Panc1 (cell line): ENCODE results near the gene AGBL1. TPM values are rescaled to one million over a fixed set of nuclear protein-coding genes. Genes with fewer than 3 reads are reported as not detected.

ENCODE experiments used
- ATAC-seq: fragments of 200-7000 bp; cut with Tn5 transposase; 2 replicates; pipeline ENCODE4 v1.9.1; 2020; ENCODE audit warnings: mild to moderate bottlenecking, moderate library complexity
- BruUV-seq: library from RNA; stranded (reverse); fragments of 400-500 nt; replicated peaks from 2 replicates; lab custom pipeline; 2021; lab: Mats Ljungman, UMichigan
- CTCF ChIA-PET: fragments of 300-600 bp; sonication (Branson Sonifier 250); formaldehyde crosslinking; loops from one replicate; lab custom pipeline; 2022; ENCODE audit warnings: antibody characterized with exemption; lab: Charles Lee
- POLR2A ChIA-PET: fragments of 300-600 bp; sonication (Branson Sonifier 250); formaldehyde crosslinking; loops from one replicate; lab custom pipeline; 2022; ENCODE audit warnings: antibody characterized with exemption; lab: Charles Lee
- DNase-seq: peaks from one replicate; pipeline ENCODE4 v3.0.0-alpha.2; 2010; ENCODE audit warnings: low read depth, low spot score
- H3K27ac ChIP-seq: 2 replicates; pipeline ENCODE4 v1.5.1; 2011; ENCODE audit warnings: mild to moderate bottlenecking, low read length, inconsistent platforms
- H3K27me3 ChIP-seq: fragments of 200-500 bp; sonication (Bioruptor generic); 2 replicates; pipeline ENCODE4 v1.6.0; 2014; ENCODE audit warnings: low read length, inconsistent platforms; ENCODE audit not compliant: control insufficient read depth, insufficient read depth
- H3K36me3 ChIP-seq: fragments of 200-500 bp; sonication (Bioruptor generic); 2 replicates; pipeline ENCODE4 v1.5.1; 2014; ENCODE audit warnings: inconsistent platforms, mild to moderate bottlenecking, low read length, moderate library complexity; ENCODE audit not compliant: control insufficient read depth, insufficient read depth
- H3K4me1 ChIP-seq: 2 replicates; pipeline ENCODE4 v1.5.1; 2011; ENCODE audit warnings: inconsistent platforms, mild to moderate bottlenecking, low read length, moderate library complexity; ENCODE audit not compliant: control insufficient read depth, insufficient read depth
- H3K4me3 ChIP-seq, 2 experiments: 2 replicates each; pipeline ENCODE4 v1.5.1; 2011 to 2012; ENCODE audit warnings: low read depth in 2 of 2, low read length in 2 of 2, mild to moderate bottlenecking in 2 of 2, inconsistent platforms in 1 of 2, moderate library complexity in 1 of 2
- H3K9me3 ChIP-seq: fragments of 200-500 bp; sonication (Bioruptor generic); 2 replicates; pipeline ENCODE4 v1.5.1; 2014; ENCODE audit warnings: low read depth, mild to moderate bottlenecking, inconsistent platforms, low read length, moderate library complexity; ENCODE audit not compliant: control insufficient read depth, insufficient read depth
- CTCF ChIP-seq: fragments of 450-650 bp; IDR thresholded peaks from 2 replicates; pipeline ENCODE4 v1.5.1; 2017; ENCODE audit warnings: mild to moderate bottlenecking
- POLR2AphosphoS5 ChIP-seq: IDR thresholded peaks from 2 replicates; pipeline ENCODE4 v1.6.1; 2012; ENCODE audit warnings: mild to moderate bottlenecking, low read depth, low read length, moderate library complexity
- SIN3A ChIP-seq: IDR thresholded peaks from 2 replicates; pipeline ENCODE4 v1.6.1; 2012; ENCODE audit warnings: low read depth, mild to moderate bottlenecking, low read length, moderate library complexity, borderline replicate concordance; ENCODE audit not compliant: insufficient read depth
- TCF7L2 ChIP-seq: IDR thresholded peaks from 2 replicates; pipeline ENCODE4 v1.6.1; 2011; ENCODE audit warnings: mild to moderate bottlenecking, low read depth, low read length, inconsistent platforms
- in situ Hi-C: cut with HindIII; loops from 2 replicates; pipeline ENCODE4 v1.10.0; 2016; ENCODE audit warnings: low sequenced_read_pairs, low pct_unique_long_range_greater_than_20kb
- intact Hi-C: fragments of 100-400 bp; cut with micrococcal nuclease; formaldehyde crosslinking; loops from one replicate; pipeline ENCODE4 v1.10.0; 2022; ENCODE audit not compliant: unreplicated experiment
- total RNA-seq: library from RNA; stranded (reverse); gene quantifications from one replicate; pipeline ENCODE4 v1.2.1, GENCODE V29; 2021; ENCODE audit not compliant: unreplicated experiment
- TF ChIP-seq, protein P1 (sequence below), 2 experiments: IDR thresholded peaks; 2 replicates each; pipeline ENCODE4 v1.6.1; 2011 to 2012; ENCODE audit warnings: low read depth in 2 of 2, control low read depth in 1 of 2, low read length in 1 of 2, mild to moderate bottlenecking in 1 of 2, moderate library complexity in 1 of 2; ENCODE audit not compliant: insufficient read depth in 1 of 2

The AGBL1 gene
- total RNA-seq, 1 experiment from 2014 or later: not detected

GRCh38 chr15:86714241-86714640 is 634.6 kb downstream of the AGBL1 start:
- no peak for TF ChIP-seq POLR2AphosphoS5
- TF ChIP-seq, protein P1, sequence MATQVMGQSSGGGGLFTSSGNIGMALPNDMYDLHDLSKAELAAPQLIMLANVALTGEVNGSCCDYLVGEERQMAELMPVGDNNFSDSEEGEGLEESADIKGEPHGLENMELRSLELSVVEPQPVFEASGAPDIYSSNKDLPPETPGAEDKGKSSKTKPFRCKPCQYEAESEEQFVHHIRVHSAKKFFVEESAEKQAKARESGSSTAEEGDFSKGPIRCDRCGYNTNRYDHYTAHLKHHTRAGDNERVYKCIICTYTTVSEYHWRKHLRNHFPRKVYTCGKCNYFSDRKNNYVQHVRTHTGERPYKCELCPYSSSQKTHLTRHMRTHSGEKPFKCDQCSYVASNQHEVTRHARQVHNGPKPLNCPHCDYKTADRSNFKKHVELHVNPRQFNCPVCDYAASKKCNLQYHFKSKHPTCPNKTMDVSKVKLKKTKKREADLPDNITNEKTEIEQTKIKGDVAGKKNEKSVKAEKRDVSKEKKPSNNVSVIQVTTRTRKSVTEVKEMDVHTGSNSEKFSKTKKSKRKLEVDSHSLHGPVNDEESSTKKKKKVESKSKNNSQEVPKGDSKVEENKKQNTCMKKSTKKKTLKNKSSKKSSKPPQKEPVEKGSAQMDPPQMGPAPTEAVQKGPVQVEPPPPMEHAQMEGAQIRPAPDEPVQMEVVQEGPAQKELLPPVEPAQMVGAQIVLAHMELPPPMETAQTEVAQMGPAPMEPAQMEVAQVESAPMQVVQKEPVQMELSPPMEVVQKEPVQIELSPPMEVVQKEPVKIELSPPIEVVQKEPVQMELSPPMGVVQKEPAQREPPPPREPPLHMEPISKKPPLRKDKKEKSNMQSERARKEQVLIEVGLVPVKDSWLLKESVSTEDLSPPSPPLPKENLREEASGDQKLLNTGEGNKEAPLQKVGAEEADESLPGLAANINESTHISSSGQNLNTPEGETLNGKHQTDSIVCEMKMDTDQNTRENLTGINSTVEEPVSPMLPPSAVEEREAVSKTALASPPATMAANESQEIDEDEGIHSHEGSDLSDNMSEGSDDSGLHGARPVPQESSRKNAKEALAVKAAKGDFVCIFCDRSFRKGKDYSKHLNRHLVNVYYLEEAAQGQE (IDR thresholded peaks at IDR 0.05; ENCODE audit: insufficient read depth in 1 of 2, low read depth in 2 of 2, low read length in 1 of 2): no peak
- no peak for TF ChIP-seq SIN3A
- TF ChIP-seq TCF7L2: no peak
- no peak for TF ChIP-seq CTCF
- no TSS peak for BruUV-seq

GRCh38 chr15:86725628-86726027 is 646.0 kb downstream of the AGBL1 start:
- ATAC-seq (no peak), DNase-seq (no peak)
- POLR2A ChIA-PET: no interaction called here
- Histone ChIP-seq H3K4me1 (no peaks in the 10 kb centered on the region), H3K27ac (no peak overlapping the region), H3K36me3 (no peaks in the 10 kb centered on the region), H3K4me3 (no peak overlapping the region), H3K27me3 (no peaks in the 10 kb centered on the region), H3K9me3 (no peaks in the 10 kb centered on the region)
- BruUV-seq: no TSS peak
- intact Hi-C loops: no loop called here
- in situ Hi-C loops: no loop called here
- CTCF ChIA-PET: no interaction called here
- TF ChIP-seq, protein P1 (IDR thresholded peaks at IDR 0.05; ENCODE audit: insufficient read depth in 1 of 2, low read depth in 2 of 2, low read length in 1 of 2): no peak

More at GRCh38 chr15:86714241-86714640, 634.6 kb downstream of the AGBL1 start:
- in situ Hi-C loops: no loop called here
- Histone ChIP-seq H3K27me3 (no peaks in the 10 kb centered on the region; the same call in 1 of the 2 replicates), H3K36me3 (no peaks in the 10 kb centered on the region), H3K4me3 (no peak overlapping the region), H3K9me3 (no peaks in the 10 kb centered on the region), H3K27ac (no peak overlapping the region), H3K4me1 (no peaks in the 10 kb centered on the region)
- ChIA-PET POLR2A (no interaction called here), CTCF (no interaction called here)
- intact Hi-C loops: no loop called here
- ATAC-seq: no peak
- no peak for DNase-seq
